Trophoblast cell (in vitro differentiated cells and primary cell): Measurements from ENCODE around the gene IFI35.

Experiments
- DNase-seq, 2 donors: peaks; one replicate each; pipeline ENCODE4 v3.0.0-alpha.2; 2016
- H2AFZ ChIP-seq: 2 replicates; pipeline ENCODE4 v1.6.1; 2013; ENCODE audit warnings: low read length, moderate library complexity, mild to moderate bottlenecking; ENCODE audit not compliant: insufficient read depth, poor library complexity
- H2AK5ac ChIP-seq: 2 replicates; pipeline ENCODE4 v1.6.1; 2013; ENCODE audit warnings: mild to moderate bottlenecking, low read length
- H2BK120ac ChIP-seq: 2 replicates; pipeline ENCODE4 v1.6.1; 2013; ENCODE audit warnings: low read length, mild to moderate bottlenecking, moderate library complexity; ENCODE audit not compliant: insufficient read depth, poor library complexity
- H2BK12ac ChIP-seq: 2 replicates; pipeline ENCODE4 v1.6.1; 2013; ENCODE audit warnings: mild to moderate bottlenecking, low read length, moderate library complexity
- H2BK5ac ChIP-seq: 2 replicates; pipeline ENCODE4 v1.6.1; 2013; ENCODE audit warnings: low read length, low read depth, moderate library complexity, mild to moderate bottlenecking; ENCODE audit not compliant: poor library complexity
- H3K14ac ChIP-seq: 2 replicates; pipeline ENCODE4 v1.6.1; 2013; ENCODE audit warnings: mild to moderate bottlenecking, low read length
- H3K18ac ChIP-seq: 2 replicates; pipeline ENCODE4 v1.6.1; 2013; ENCODE audit warnings: mild to moderate bottlenecking, low read length
- H3K23ac ChIP-seq: 2 replicates; pipeline ENCODE4 v1.6.1; 2013; ENCODE audit warnings: low read length
- H3K27ac ChIP-seq: 2 replicates; pipeline ENCODE4 v1.5.1; 2013; ENCODE audit warnings: low read depth, mild to moderate bottlenecking, inconsistent platforms, low read length, moderate library complexity
- H3K27me3 ChIP-seq: 2 replicates; pipeline ENCODE4 v1.6.1; 2013; ENCODE audit warnings: inconsistent platforms, mild to moderate bottlenecking, low read length, moderate library complexity; ENCODE audit not compliant: insufficient read depth
- H3K36me3 ChIP-seq, 2 experiments: 1 replicate in 1 of 2; 2 replicates in 1 of 2; pipeline ENCODE4 v1.6.1; 2013; ENCODE audit warnings: low read length in 2 of 2, mild to moderate bottlenecking in 2 of 2, moderate library complexity in 1 of 2; ENCODE audit not compliant: insufficient read depth in 2 of 2, control insufficient read depth in 1 of 2
- H3K4ac ChIP-seq: 2 replicates; pipeline ENCODE4 v1.6.1; 2013; ENCODE audit warnings: low read depth, mild to moderate bottlenecking, low read length, moderate library complexity
- H3K4me1 ChIP-seq, 2 experiments: 1 replicate in 1 of 2; 2 replicates in 1 of 2; pipeline ENCODE4 v1.6.1; 2013; ENCODE audit warnings: low read length in 2 of 2, mild to moderate bottlenecking in 2 of 2, moderate library complexity in 1 of 2; ENCODE audit not compliant: insufficient read depth in 2 of 2, control insufficient read depth in 1 of 2
- H3K4me2 ChIP-seq: 2 replicates; pipeline ENCODE4 v1.6.1; 2013; ENCODE audit warnings: inconsistent platforms, mild to moderate bottlenecking, low read length, moderate library complexity
- H3K4me3 ChIP-seq: 2 replicates; pipeline ENCODE4 v1.5.1; 2013; ENCODE audit warnings: mild to moderate bottlenecking, low read depth, low read length, inconsistent platforms
- H3K79me1 ChIP-seq: one replicate; pipeline ENCODE4 v1.6.1; 2013; ENCODE audit warnings: low read length
- H3K79me2 ChIP-seq: 2 replicates; pipeline ENCODE4 v1.6.1; 2013; ENCODE audit warnings: low read length, mild to moderate bottlenecking; ENCODE audit not compliant: control insufficient read depth, insufficient read depth, poor library complexity
- H3K9ac ChIP-seq: 2 replicates; pipeline ENCODE4 v1.6.1; 2013; ENCODE audit warnings: mild to moderate bottlenecking, low read length
- H3K9me3 ChIP-seq: 2 replicates; pipeline ENCODE4 v1.6.1; 2013; ENCODE audit warnings: low read depth, mild to moderate bottlenecking, control low read depth, inconsistent platforms, low read length; ENCODE audit not compliant: insufficient read depth
- H4K12ac ChIP-seq: 2 replicates; pipeline ENCODE4 v1.6.1; 2013; ENCODE audit warnings: low read depth, mild to moderate bottlenecking, low read length, moderate library complexity
- H4K8ac ChIP-seq: 2 replicates; pipeline ENCODE4 v1.6.1; 2013; ENCODE audit warnings: low read depth, mild to moderate bottlenecking, low read length, moderate library complexity
- H4K91ac ChIP-seq: one replicate; pipeline ENCODE4 v1.6.1; 2013; ENCODE audit warnings: low read depth, mild to moderate bottlenecking, low read length, moderate library complexity
- WGBS: extraction: QIAGEN DNeasy Blood & Tissue Kit; methylation state at CpG from one replicate; pipeline ENCODE4 v1.1.7; 2013; ENCODE audit warnings: missing lambda C conversion rate; ENCODE audit not compliant: insufficient read length, insufficient coverage; ENCODE audit errors: extremely low coverage; 5-methylcytosine and 5-hydroxymethylcytosine counted together

IFI35 gene

GRCh38 chr17:42979511-42980273 is 26.9 kb upstream of the IFI35 start, which contains the start of gene PTGES3L:
Gene PTGES3L, minus strand, starts transcription at chr17:42980080. Its CDS starts 27 bp downstream, at chr17:42980053.
- Histone ChIP-seq H3K4ac (peak within 1 kb of the TSS; percentile 47), H3K36me3 (no peaks in the 10 kb centered on the region), H3K4me2 (peak within 1 kb of the TSS; percentile 76), H3K4me1 (peaks cover 5 to 7% of the 10 kb centered on the region in 2 experiments), H3K27me3 (no peaks in the 10 kb centered on the region), H2BK5ac (peak within 1 kb of the TSS; percentile 42), H4K12ac (peak within 1 kb of the TSS; percentile 74), H3K4me3 (peak within 1 kb of the TSS; percentile 85), H4K8ac (peak within 1 kb of the TSS; percentile 94), H2BK120ac (peak within 1 kb of the TSS; percentile 64), H2BK12ac (peak within 1 kb of the TSS; percentile 41), H3K79me2 (peaks cover 10% of the 10 kb centered on the region), H2AFZ (peak within 1 kb of the TSS; percentile 87), H3K79me1 (peaks cover 9% of the 10 kb centered on the region), H2AK5ac (peak within 1 kb of the TSS; percentile 4), H3K18ac (peak within 1 kb of the TSS; percentile 71), H3K9me3 (no peaks in the 10 kb centered on the region), H3K14ac (peak within 1 kb of the TSS; percentile 83), H3K27ac (peak within 1 kb of the TSS; percentile 65), H3K23ac (no peak within 1 kb of the TSS), H3K9ac (peak within 1 kb of the TSS; percentile 62), H4K91ac (peak within 1 kb of the TSS; percentile 71)
- DNase-seq: peak; percentile 66 to 77
- no CpG with 5 or more reads among the region's 21 CpGs for WGBS

DNA sequence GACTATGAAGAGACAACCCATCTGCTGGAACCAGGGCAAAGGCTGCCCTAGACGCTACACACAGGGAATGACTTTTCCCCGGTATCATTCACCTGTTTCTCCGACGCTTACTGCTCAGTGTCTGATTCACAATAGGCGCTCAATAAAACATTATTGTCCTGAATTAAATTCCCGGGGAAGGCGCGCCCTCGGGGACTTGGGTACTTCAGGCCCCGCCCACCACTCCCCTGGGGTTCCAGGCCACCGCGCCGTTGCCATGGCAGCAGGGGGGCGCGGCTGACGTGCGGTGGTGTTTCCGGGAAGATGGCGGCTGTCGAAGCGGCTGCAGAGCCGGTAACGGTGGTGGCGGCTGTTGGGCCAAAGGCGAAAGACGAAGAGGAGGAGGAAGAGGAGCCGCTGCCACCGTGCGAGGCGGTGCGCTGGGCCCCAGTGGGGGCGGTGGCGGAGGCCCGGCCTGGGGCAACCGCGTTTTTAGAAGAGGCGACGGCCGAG is 26.3 kb upstream of the IFI35 start, which contains the start of gene RUNDC1:
Gene RUNDC1 (plus strand): TSS at position 292 of the 492 bp plus-strand sequence. CDS start 12 bp downstream, at position 304.
- peak within 1 kb of the TSS; percentile 83 for H3K14ac ChIP-seq
- H2BK5ac ChIP-seq: peak within 1 kb of the TSS; percentile 42
- peak within 1 kb of the TSS; percentile 4 for H2AK5ac ChIP-seq
- H3K23ac ChIP-seq: no peak within 1 kb of the TSS
- H2AFZ ChIP-seq: peak within 1 kb of the TSS; percentile 87
- H2BK12ac ChIP-seq: peak within 1 kb of the TSS; percentile 41
- peaks cover 2 to 3% of the 10 kb centered on the region in 2 experiments for H3K36me3 ChIP-seq
- no peaks in the 10 kb centered on the region for H3K9me3 ChIP-seq
- no peaks in the 10 kb centered on the region for H3K27me3 ChIP-seq
- peak within 1 kb of the TSS; percentile 62 for H3K9ac ChIP-seq
- H4K8ac ChIP-seq: peak within 1 kb of the TSS; percentile 94
- peak within 1 kb of the TSS; percentile 65 for H3K27ac ChIP-seq
- H3K79me1 ChIP-seq: peaks cover 9% of the 10 kb centered on the region
- H4K91ac ChIP-seq: peak within 1 kb of the TSS; percentile 71
- peak within 1 kb of the TSS; percentile 64 for H2BK120ac ChIP-seq
- peak within 1 kb of the TSS; percentile 76 for H3K4me2 ChIP-seq
- WGBS: no CpG with 5 or more reads among the region's 39 CpGs
- peak within 1 kb of the TSS; percentile 71 for H3K18ac ChIP-seq
- peak within 1 kb of the TSS; percentile 85 for H3K4me3 ChIP-seq
- H3K4ac ChIP-seq: peak within 1 kb of the TSS; percentile 47
- DNase-seq: peak; percentile 74 to 84
- peaks cover 5 to 7% of the 10 kb centered on the region in 2 experiments for H3K4me1 ChIP-seq
- H3K79me2 ChIP-seq: peaks cover 10% of the 10 kb centered on the region
- H4K12ac ChIP-seq: peak within 1 kb of the TSS; percentile 74

- Histone ChIP-seq H3K23ac (no peak overlapping the region), H3K18ac (peak overlapping the region; percentile 71), H2BK120ac (peak overlapping the region; percentile 45), H3K4ac (peak overlapping the region; percentile 41), H3K4me3 (peak overlapping the region; percentile 85), H2BK5ac (peak overlapping the region; percentile 42), H3K9ac (peak overlapping the region; percentile 55), H3K79me2 (peaks cover 10% of the 10 kb centered on the region), H2AFZ (peak overlapping the region; percentile 87), H3K79me1 (peaks cover 9% of the 10 kb centered on the region), H4K8ac (peak overlapping the region; percentile 94), H3K4me1 (peaks cover 5 to 7% of the 10 kb centered on the region in 2 experiments), H2BK12ac (no peak overlapping the region), H3K27me3 (no peaks in the 10 kb centered on the region), H2AK5ac (peak overlapping the region; percentile 4), H3K36me3 (peaks cover 3% of the 10 kb centered on the region in 2 experiments), H3K4me2 (peak overlapping the region; percentile 76), H3K27ac (peak overlapping the region; percentile 65), H4K12ac (peak overlapping the region; percentile 74), H3K14ac (peak overlapping the region; percentile 83), H4K91ac (peak overlapping the region; percentile 71), H3K9me3 (no peaks in the 10 kb centered on the region)
- peak; percentile 72 to 80 for DNase-seq
- WGBS: no CpG with 5 or more reads among the region's 67 CpGs
These were observed 25.7 kb upstream of the IFI35 start for GRCh38 chr17:42980766-42981397.

GRCh38 chr17:42982266-42982665 is 24.3 kb upstream of the IFI35 start:
- Histone ChIP-seq H3K23ac (no peak overlapping the region), H3K9me3 (no peaks in the 10 kb centered on the region), H3K4ac (no peak overlapping the region), H3K79me1 (peaks cover 9% of the 10 kb centered on the region), H2BK12ac (no peak overlapping the region), H2BK5ac (no peak overlapping the region), H3K4me3 (no peak overlapping the region), H3K9ac (no peak overlapping the region), H3K14ac (no peak overlapping the region), H3K36me3 (peaks cover 5 to 8% of the 10 kb centered on the region in 2 experiments), H4K12ac (no peak overlapping the region), H4K8ac (no peak overlapping the region), H3K4me2 (no peak overlapping the region), H3K27me3 (no peaks in the 10 kb centered on the region), H3K79me2 (peaks cover 10% of the 10 kb centered on the region), H3K18ac (no peak overlapping the region), H3K27ac (no peak overlapping the region), H2AK5ac (no peak overlapping the region), H2BK120ac (no peak overlapping the region), H2AFZ (no peak overlapping the region), H4K91ac (no peak overlapping the region), H3K4me1 (peaks cover 5 to 7% of the 10 kb centered on the region in 2 experiments)
- no peak for DNase-seq
